ENCODE measurements around the gene PHACTR1. TPM values are rescaled to one million over a fixed set of nuclear protein-coding genes. Genes with fewer than 3 reads are reported as not detected.

The PHACTR1 gene
- polyA plus RNA-seq, 1 of the 3 experiments (the other 2 are of a cell fraction) = 0.12 TPM

DNA sequence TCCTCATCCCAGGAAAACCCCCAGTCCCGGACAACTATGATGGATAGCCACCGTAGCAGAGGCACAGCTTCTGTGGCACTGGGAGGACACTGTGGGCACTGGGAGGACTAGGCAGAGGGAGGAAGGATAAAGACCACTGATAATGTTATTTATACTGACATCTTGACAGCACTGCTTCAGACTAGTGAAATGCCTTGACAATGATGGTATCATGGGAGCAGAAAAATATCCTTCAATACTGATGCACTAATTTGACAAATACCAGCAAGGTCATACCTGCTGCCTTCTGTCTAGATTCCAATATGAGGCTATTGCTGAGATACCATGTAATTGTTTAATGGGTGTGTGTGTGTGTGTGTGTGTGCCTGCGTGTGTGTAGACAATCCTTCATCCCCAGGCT, 148.6 kb downstream of the PHACTR1 start:
- H3K4me2 ChIP-seq = no peak overlapping the region
- H3K27me3 ChIP-seq (ENCODE audit: insufficient read depth) = no peaks in the 10 kb centered on the region
- no peaks in the 10 kb centered on the region for H4K20me1 ChIP-seq (ENCODE audit: insufficient read depth)
- WGBS (ENCODE audit: low lambda C conversion rate) = 37% methylated on average over 3 of the region's 3 CpGs
- TF ChIP-seq GATA2 (CRISPR knock-in tag; IDR thresholded peaks at IDR 0.05) (no peak), NFIC (IDR thresholded peaks at IDR 0.05; ENCODE audit: borderline replicate concordance) (no peak), FOXM1 (IDR thresholded peaks at IDR 0.05; ENCODE audit: low read depth) (no peak), ELF1 (IDR thresholded peaks at IDR 0.05) (no peak), TEAD4 (IDR thresholded peaks at IDR 0.05; ENCODE audit: borderline replicate concordance, insufficient read depth) (no peak), MXI1 (IDR thresholded peaks at IDR 0.05; ENCODE audit: low read depth, low read length) (no peak), TCF12 (IDR thresholded peaks at IDR 0.05) (no peak), FOSL2 (IDR thresholded peaks at IDR 0.05; ENCODE audit: borderline replicate concordance, low read depth) (no peak)
- TF ChIP-seq, protein P1, sequence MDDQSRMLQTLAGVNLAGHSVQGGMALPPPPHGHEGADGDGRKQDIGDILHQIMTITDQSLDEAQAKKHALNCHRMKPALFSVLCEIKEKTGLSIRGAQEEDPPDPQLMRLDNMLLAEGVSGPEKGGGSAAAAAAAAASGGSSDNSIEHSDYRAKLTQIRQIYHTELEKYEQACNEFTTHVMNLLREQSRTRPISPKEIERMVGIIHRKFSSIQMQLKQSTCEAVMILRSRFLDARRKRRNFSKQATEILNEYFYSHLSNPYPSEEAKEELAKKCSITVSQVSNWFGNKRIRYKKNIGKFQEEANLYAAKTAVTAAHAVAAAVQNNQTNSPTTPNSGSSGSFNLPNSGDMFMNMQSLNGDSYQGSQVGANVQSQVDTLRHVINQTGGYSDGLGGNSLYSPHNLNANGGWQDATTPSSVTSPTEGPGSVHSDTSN (IDR thresholded peaks at IDR 0.05) = no peak
- H3K79me2 ChIP-seq (ENCODE audit: insufficient read depth) = no peaks in the 10 kb centered on the region
- no peak overlapping the region for H3K27ac ChIP-seq (ENCODE audit: low read depth in 2 of 2, low read length in 1 of 2)
- H3K9ac ChIP-seq = no peak overlapping the region
- POLR2A ChIA-PET = no interaction called here
- no peaks in the 10 kb centered on the region for H3K4me1 ChIP-seq (ENCODE audit: control insufficient read depth in 1 of 2, insufficient read depth in 2 of 2, low read depth in 1 of 2, low read length in 1 of 2)
- CTCF ChIA-PET = interaction anchor here (1.7 kb wide), 1 partner anchor 29 kb away, joined by 6 read pairs; no protein-coding TSS in a partner anchor
- H3K9me3 ChIP-seq = no peaks in the 10 kb centered on the region
- no peak overlapping the region for H3K4me3 ChIP-seq (ENCODE audit: low read depth in 2 of 2, low read length in 1 of 2)
- H3K9me2 ChIP-seq = no peaks in the 10 kb centered on the region
- no peaks in the 10 kb centered on the region for H3K36me3 ChIP-seq (replicated peaks in 1 of 2; ENCODE audit: control insufficient read depth in 1 of 2, insufficient read depth in 2 of 2, low read length in 1 of 2)
- no peak overlapping the region for H2AFZ ChIP-seq (ENCODE audit: low read depth)
- DNase-seq = no peak
- H3F3A ChIP-seq (replicated peaks; ENCODE audit: insufficient read depth) = no peaks in the 10 kb centered on the region

DNA sequence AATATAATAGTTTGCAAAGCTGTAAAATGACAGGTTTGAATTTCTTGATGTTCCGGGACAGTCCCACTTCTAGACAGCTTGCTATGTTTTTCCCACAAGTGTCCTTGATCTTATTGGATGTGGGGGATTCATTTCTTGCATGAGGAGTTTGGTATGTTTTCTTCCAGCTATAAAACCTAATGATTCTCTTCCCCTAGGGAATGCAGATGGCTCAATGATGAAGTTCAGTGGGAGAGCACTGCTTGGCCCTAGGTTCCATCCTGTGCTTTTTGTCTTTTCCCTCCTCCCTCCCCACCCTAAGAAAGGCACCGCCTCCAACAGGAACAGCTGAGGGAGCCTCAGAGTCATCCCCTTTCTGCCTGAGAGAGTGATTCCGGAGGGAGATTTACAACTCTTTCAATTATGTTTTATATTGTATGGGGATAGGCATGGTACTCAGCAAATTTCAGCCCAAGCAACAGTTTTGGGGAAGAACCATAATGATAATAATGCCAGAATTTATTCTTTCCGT, 149.2 kb downstream of the PHACTR1 start:
- no peaks in the 10 kb centered on the region for H3K27me3 ChIP-seq (ENCODE audit: insufficient read depth)
- POLR2A ChIA-PET = no interaction called here
- no peak overlapping the region for H3K27ac ChIP-seq (ENCODE audit: low read depth in 2 of 2, low read length in 1 of 2)
- H3F3A ChIP-seq (replicated peaks; ENCODE audit: insufficient read depth) = no peaks in the 10 kb centered on the region
- no peaks in the 10 kb centered on the region for H3K36me3 ChIP-seq (replicated peaks in 1 of 2; ENCODE audit: control insufficient read depth in 1 of 2, insufficient read depth in 2 of 2, low read length in 1 of 2)
- CTCF ChIA-PET = interaction anchor here (0.7 to 1.7 kb wide), 4 partner anchors 16 to 1210 kb away, joined by 3 to 6 read pairs (median 4); no protein-coding TSS in a partner anchor
- no peak for TF ChIP-seq YY1 (IDR thresholded peaks at IDR 0.05; ENCODE audit: low read depth)
- no peak for TF ChIP-seq NRF1 (IDR thresholded peaks at IDR 0.05; ENCODE audit: low read depth, low read length)
- no peak for TF ChIP-seq JUND (IDR thresholded peaks at IDR 0.05)
- TF ChIP-seq GATA2 (CRISPR knock-in tag; IDR thresholded peaks at IDR 0.05) = no peak
- TF ChIP-seq RCOR1 (IDR thresholded peaks at IDR 0.05; ENCODE audit: low read length) = no peak
- TF ChIP-seq, protein P2, sequence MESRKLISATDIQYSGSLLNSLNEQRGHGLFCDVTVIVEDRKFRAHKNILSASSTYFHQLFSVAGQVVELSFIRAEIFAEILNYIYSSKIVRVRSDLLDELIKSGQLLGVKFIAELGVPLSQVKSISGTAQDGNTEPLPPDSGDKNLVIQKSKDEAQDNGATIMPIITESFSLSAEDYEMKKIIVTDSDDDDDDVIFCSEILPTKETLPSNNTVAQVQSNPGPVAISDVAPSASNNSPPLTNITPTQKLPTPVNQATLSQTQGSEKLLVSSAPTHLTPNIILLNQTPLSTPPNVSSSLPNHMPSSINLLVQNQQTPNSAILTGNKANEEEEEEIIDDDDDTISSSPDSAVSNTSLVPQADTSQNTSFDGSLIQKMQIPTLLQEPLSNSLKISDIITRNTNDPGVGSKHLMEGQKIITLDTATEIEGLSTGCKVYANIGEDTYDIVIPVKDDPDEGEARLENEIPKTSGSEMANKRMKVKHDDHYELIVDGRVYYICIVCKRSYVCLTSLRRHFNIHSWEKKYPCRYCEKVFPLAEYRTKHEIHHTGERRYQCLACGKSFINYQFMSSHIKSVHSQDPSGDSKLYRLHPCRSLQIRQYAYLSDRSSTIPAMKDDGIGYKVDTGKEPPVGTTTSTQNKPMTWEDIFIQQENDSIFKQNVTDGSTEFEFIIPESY (IDR thresholded peaks at IDR 0.05; ENCODE audit: borderline replicate concordance, low read depth) = no peak
- TF ChIP-seq FOSL2 (IDR thresholded peaks at IDR 0.05; ENCODE audit: borderline replicate concordance, low read depth) = no peak
- TF ChIP-seq TEAD4 (IDR thresholded peaks at IDR 0.05; ENCODE audit: borderline replicate concordance, insufficient read depth) = no peak
- no peaks in the 10 kb centered on the region for H3K4me1 ChIP-seq (ENCODE audit: control insufficient read depth in 1 of 2, insufficient read depth in 2 of 2, low read depth in 1 of 2, low read length in 1 of 2)
- H3K9me3 ChIP-seq = no peaks in the 10 kb centered on the region
- H4K20me1 ChIP-seq (ENCODE audit: insufficient read depth) = no peaks in the 10 kb centered on the region
- H3K79me2 ChIP-seq (ENCODE audit: insufficient read depth) = no peaks in the 10 kb centered on the region
- no peaks in the 10 kb centered on the region for H3K9me2 ChIP-seq
- H3K9ac ChIP-seq = no peak overlapping the region
- no peak overlapping the region for H3K4me3 ChIP-seq (ENCODE audit: low read depth in 2 of 2, low read length in 1 of 2)
- DNase-seq = no peak
- no peak overlapping the region for H2AFZ ChIP-seq (ENCODE audit: low read depth)
- H3K4me2 ChIP-seq = no peak overlapping the region
- WGBS (ENCODE audit: low lambda C conversion rate) = 35% methylated on average over 4 of the region's 4 CpGs

Measured in SK-N-SH (cell line).